Activated CD4-positive, alpha-beta memory T cell treated with anti-CD3 and anti-CD28 coated beads for 36 hours (primary cell): ENCODE measurements around the gene GSC2. TPM values are rescaled to one million over a fixed set of nuclear protein-coding genes. Genes with fewer than 3 reads are reported as not detected.

Source experiments
- CTCF ChIA-PET: fragments of 350-600 bp; sonication (Branson Sonifier 250); formaldehyde crosslinking; loops from one replicate; lab custom pipeline; 2021; ENCODE audit warnings: antibody characterized with exemption, inconsistent platforms; lab: Charles Lee
- POLR2A ChIA-PET: fragments of 350-600 bp; sonication (Branson Sonifier 250); formaldehyde crosslinking; loops from one replicate; lab custom pipeline; 2021; ENCODE audit warnings: antibody characterized with exemption; lab: Charles Lee
- DNase-seq: peaks from one replicate; pipeline ENCODE4 v3.0.0-alpha.2; 2020
- H3K27ac Mint-ChIP-seq: one replicate; pipeline ENCODE4 v1.8.0; 2021; ENCODE audit warnings: mixed read lengths
- H3K27me3 Mint-ChIP-seq: one replicate; pipeline ENCODE4 v1.8.0; 2021; ENCODE audit warnings: mixed read lengths
- H3K36me3 Mint-ChIP-seq: one replicate; pipeline ENCODE4 v1.8.0; 2021; ENCODE audit warnings: mixed read lengths
- H3K4me1 Mint-ChIP-seq: one replicate; pipeline ENCODE4 v1.8.0; 2021; ENCODE audit warnings: low read depth, mixed read lengths
- H3K4me3 Mint-ChIP-seq: one replicate; pipeline ENCODE4 v1.8.0; 2021; ENCODE audit warnings: mild to moderate bottlenecking, mixed read lengths
- H3K9me3 Mint-ChIP-seq: one replicate; pipeline ENCODE4 v1.8.0; 2021; ENCODE audit warnings: mixed read lengths
- intact Hi-C: fragments of 100-400 bp; cut with micrococcal nuclease; formaldehyde crosslinking; loops from one replicate; pipeline ENCODE4 v1.15.1; 2023
- total RNA-seq, 2 experiments: library from RNA; stranded (reverse); gene quantifications; one replicate each; pipeline ENCODE4 v1.2.3, GENCODE V29; 2021

GSC2 gene
- total RNA-seq, 2 experiments from 2014 or later = not detected

- intact Hi-C loops = no loop called here
- ChIA-PET POLR2A (no interaction called here), CTCF (no interaction called here)
- H3K27me3 Mint-ChIP-seq = no peaks in the 10 kb centered on the region
- H3K9me3 Mint-ChIP-seq = no peaks in the 10 kb centered on the region
- no peak overlapping the region for H3K4me3 Mint-ChIP-seq
- no peak for DNase-seq
- H3K36me3 Mint-ChIP-seq = peaks cover 31% of the 10 kb centered on the region
- H3K27ac Mint-ChIP-seq = no peak overlapping the region
- no peaks in the 10 kb centered on the region for H3K4me1 Mint-ChIP-seq
Measured at GRCh38 chr22:19134176-19134831, 15.8 kb downstream of the GSC2 start.

GRCh38 chr22:19133561-19133960 is 16.5 kb downstream of the GSC2 start:
- ChIA-PET CTCF (no interaction called here), POLR2A (no interaction called here)
- Mint-ChIP-seq H3K27me3 (no peaks in the 10 kb centered on the region), H3K36me3 (peaks cover 24% of the 10 kb centered on the region), H3K4me1 (no peaks in the 10 kb centered on the region), H3K9me3 (no peaks in the 10 kb centered on the region), H3K27ac (no peak overlapping the region), H3K4me3 (no peak overlapping the region)
- DNase-seq = no peak
- intact Hi-C loops = no loop called here

GRCh38 chr22:19132693-19133400 is 17.2 kb downstream of the GSC2 start:
- Mint-ChIP-seq H3K4me3 (no peak overlapping the region), H3K9me3 (no peaks in the 10 kb centered on the region), H3K4me1 (no peaks in the 10 kb centered on the region), H3K27ac (no peak overlapping the region), H3K27me3 (no peaks in the 10 kb centered on the region), H3K36me3 (peaks cover 24% of the 10 kb centered on the region)
- ChIA-PET POLR2A (no interaction called here), CTCF (no interaction called here)
- intact Hi-C loops = no loop called here
- DNase-seq = no peak

GRCh38 chr22:19132153-19132552 is 17.9 kb downstream of the GSC2 start:
- Mint-ChIP-seq H3K9me3 (no peaks in the 10 kb centered on the region), H3K36me3 (peaks cover 24% of the 10 kb centered on the region), H3K4me1 (no peaks in the 10 kb centered on the region), H3K4me3 (no peak overlapping the region), H3K27ac (no peak overlapping the region), H3K27me3 (no peaks in the 10 kb centered on the region)
- no peak for DNase-seq
- intact Hi-C loops = no loop called here
- POLR2A ChIA-PET = no interaction called here
- CTCF ChIA-PET = no interaction called here

- DNase-seq = no peak
- ChIA-PET POLR2A (no interaction called here), CTCF (interaction anchor here (1.0 kb wide), 1 partner anchor 13 kb away, joined by 3 read pairs; the partner anchor contains the start of gene ESS2)
- Mint-ChIP-seq H3K9me3 (no peaks in the 10 kb centered on the region), H3K27me3 (no peaks in the 10 kb centered on the region), H3K36me3 (peaks cover 20% of the 10 kb centered on the region), H3K4me3 (no peak overlapping the region), H3K27ac (no peak overlapping the region), H3K4me1 (no peaks in the 10 kb centered on the region)
- intact Hi-C loops = no loop called here
Measured at GRCh38 chr22:19131685-19132015, 18.4 kb downstream of the GSC2 start.

- CTCF ChIA-PET = interaction anchor here (1.0 kb wide), 1 partner anchor 14 kb away, joined by 3 read pairs; the partner anchor contains the start of gene ESS2
- Mint-ChIP-seq H3K9me3 (no peaks in the 10 kb centered on the region), H3K4me3 (no peak within 1 kb of the TSS), H3K27ac (no peak within 1 kb of the TSS), H3K36me3 (peaks cover 15% of the 10 kb centered on the region), H3K4me1 (no peaks in the 10 kb centered on the region), H3K27me3 (no peaks in the 10 kb centered on the region)
- DNase-seq = no peak
- intact Hi-C loops = no loop called here
- POLR2A ChIA-PET = no interaction called here
Measured at GRCh38 chr22:19130959-19131684, 19.0 kb downstream of the GSC2 start, which contains the start of gene TSSK2. TSS of gene TSSK2 (plus strand) at chr22:19131308. CDS start at chr22:19131400, 92 bp downstream.

GRCh38 chr22:19129871-19130270 is 20.2 kb downstream of the GSC2 start:
- ChIA-PET CTCF (no interaction called here), POLR2A (no interaction called here)
- Mint-ChIP-seq H3K4me3 (no peak overlapping the region), H3K4me1 (no peaks in the 10 kb centered on the region), H3K27me3 (no peaks in the 10 kb centered on the region), H3K36me3 (peaks cover 8% of the 10 kb centered on the region), H3K27ac (no peak overlapping the region), H3K9me3 (no peaks in the 10 kb centered on the region)
- no peak for DNase-seq
- intact Hi-C loops = no loop called here

- no peaks in the 10 kb centered on the region for H3K27me3 Mint-ChIP-seq
- DNase-seq = no peak
- no peaks in the 10 kb centered on the region for H3K4me1 Mint-ChIP-seq
- no peaks in the 10 kb centered on the region for H3K9me3 Mint-ChIP-seq
- intact Hi-C loops = no loop called here
- H3K4me3 Mint-ChIP-seq = no peak overlapping the region
- no peak overlapping the region for H3K27ac Mint-ChIP-seq
- H3K36me3 Mint-ChIP-seq = peaks cover 2% of the 10 kb centered on the region
- POLR2A ChIA-PET = no interaction called here
- CTCF ChIA-PET = interaction anchor here (1.0 kb wide), 1 partner anchor 16 kb away, joined by 4 read pairs; the partner anchor contains the start of gene ESS2
Measured at GRCh38 chr22:19128946-19129727, 21.0 kb downstream of the GSC2 start.

- no peak overlapping the region for H3K27ac Mint-ChIP-seq
- no peak for DNase-seq
Measured at GRCh38 chr22:19128009-19128401, 22.1 kb downstream of the GSC2 start.

GRCh38 chr22:19127329-19128008 is 22.6 kb downstream of the GSC2 start:
- DNase-seq = no peak
- peaks cover 5% of the 10 kb centered on the region for H3K4me1 Mint-ChIP-seq
- ChIA-PET POLR2A (no interaction called here), CTCF (interaction anchor here (1.3 kb wide), 1 partner anchor 17 kb away, joined by 4 read pairs; the partner anchor contains the start of gene ESS2)
- intact Hi-C loops = no loop called here
- H3K36me3 Mint-ChIP-seq = no peaks in the 10 kb centered on the region
- no peaks in the 10 kb centered on the region for H3K27me3 Mint-ChIP-seq
- no peak overlapping the region for H3K4me3 Mint-ChIP-seq
- H3K27ac Mint-ChIP-seq = no peak overlapping the region
- H3K9me3 Mint-ChIP-seq = no peaks in the 10 kb centered on the region

More at GRCh38 chr22:19128009-19128401, 22.1 kb downstream of the GSC2 start:
- no peaks in the 10 kb centered on the region for H3K9me3 Mint-ChIP-seq
- CTCF ChIA-PET = interaction anchor here (1.3 kb wide), 1 partner anchor 16 kb away, joined by 4 read pairs; the partner anchor contains the start of gene ESS2
- H3K4me3 Mint-ChIP-seq = no peak overlapping the region
- intact Hi-C loops = no loop called here
- H3K4me1 Mint-ChIP-seq = peaks cover 1% of the 10 kb centered on the region
- H3K27me3 Mint-ChIP-seq = no peaks in the 10 kb centered on the region
- POLR2A ChIA-PET = no interaction called here
- no peaks in the 10 kb centered on the region for H3K36me3 Mint-ChIP-seq
